Activated T-helper 17 cell treated with anti-CD3 and anti-CD28 coated beads, Interleukin-2, amount 50 U/mL, for 72 hours (primary cell): ENCODE results near the gene ARHGEF39. TPM values are rescaled to one million over a fixed set of nuclear protein-coding genes. Genes with fewer than 3 reads are reported as not detected.

Experiments
- ATAC-seq: fragments of 150-1000 bp; cut with Tn5 transposase; replicated peaks from 2 replicates; pipeline ENCODE4 v1.10.0; 2021; ENCODE audit warnings: mild to moderate bottlenecking, moderate library complexity
- H3K27ac Mint-ChIP-seq: one replicate; pipeline ENCODE4 v1.8.0; 2022; ENCODE audit warnings: mixed read lengths
- H3K27me3 Mint-ChIP-seq: one replicate; pipeline ENCODE4 v1.8.0; 2022; ENCODE audit warnings: mixed read lengths
- H3K36me3 Mint-ChIP-seq: one replicate; pipeline ENCODE4 v1.8.0; 2022; ENCODE audit warnings: low read depth, mild to moderate bottlenecking, mixed read lengths
- H3K4me1 Mint-ChIP-seq: one replicate; pipeline ENCODE4 v1.8.0; 2022; ENCODE audit warnings: mixed read lengths
- H3K4me3 Mint-ChIP-seq: one replicate; pipeline ENCODE4 v1.8.0; 2022; ENCODE audit warnings: mild to moderate bottlenecking, mixed read lengths
- H3K9me3 Mint-ChIP-seq: one replicate; pipeline ENCODE4 v1.8.0; 2022; ENCODE audit warnings: mixed read lengths
- total RNA-seq, 2 donors: library from RNA; stranded (reverse); gene quantifications; one replicate each; pipeline ENCODE4 v1.2.3, GENCODE V29; 2022

The ARHGEF39 gene, protein sequence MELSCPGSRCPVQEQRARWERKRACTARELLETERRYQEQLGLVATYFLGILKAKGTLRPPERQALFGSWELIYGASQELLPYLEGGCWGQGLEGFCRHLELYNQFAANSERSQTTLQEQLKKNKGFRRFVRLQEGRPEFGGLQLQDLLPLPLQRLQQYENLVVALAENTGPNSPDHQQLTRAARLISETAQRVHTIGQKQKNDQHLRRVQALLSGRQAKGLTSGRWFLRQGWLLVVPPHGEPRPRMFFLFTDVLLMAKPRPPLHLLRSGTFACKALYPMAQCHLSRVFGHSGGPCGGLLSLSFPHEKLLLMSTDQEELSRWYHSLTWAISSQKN
- total RNA-seq: 10 to 100 TPM in 1 of 2 donors, 1 to 10 TPM in 1; 9.4 to 16.1 TPM

DNA sequence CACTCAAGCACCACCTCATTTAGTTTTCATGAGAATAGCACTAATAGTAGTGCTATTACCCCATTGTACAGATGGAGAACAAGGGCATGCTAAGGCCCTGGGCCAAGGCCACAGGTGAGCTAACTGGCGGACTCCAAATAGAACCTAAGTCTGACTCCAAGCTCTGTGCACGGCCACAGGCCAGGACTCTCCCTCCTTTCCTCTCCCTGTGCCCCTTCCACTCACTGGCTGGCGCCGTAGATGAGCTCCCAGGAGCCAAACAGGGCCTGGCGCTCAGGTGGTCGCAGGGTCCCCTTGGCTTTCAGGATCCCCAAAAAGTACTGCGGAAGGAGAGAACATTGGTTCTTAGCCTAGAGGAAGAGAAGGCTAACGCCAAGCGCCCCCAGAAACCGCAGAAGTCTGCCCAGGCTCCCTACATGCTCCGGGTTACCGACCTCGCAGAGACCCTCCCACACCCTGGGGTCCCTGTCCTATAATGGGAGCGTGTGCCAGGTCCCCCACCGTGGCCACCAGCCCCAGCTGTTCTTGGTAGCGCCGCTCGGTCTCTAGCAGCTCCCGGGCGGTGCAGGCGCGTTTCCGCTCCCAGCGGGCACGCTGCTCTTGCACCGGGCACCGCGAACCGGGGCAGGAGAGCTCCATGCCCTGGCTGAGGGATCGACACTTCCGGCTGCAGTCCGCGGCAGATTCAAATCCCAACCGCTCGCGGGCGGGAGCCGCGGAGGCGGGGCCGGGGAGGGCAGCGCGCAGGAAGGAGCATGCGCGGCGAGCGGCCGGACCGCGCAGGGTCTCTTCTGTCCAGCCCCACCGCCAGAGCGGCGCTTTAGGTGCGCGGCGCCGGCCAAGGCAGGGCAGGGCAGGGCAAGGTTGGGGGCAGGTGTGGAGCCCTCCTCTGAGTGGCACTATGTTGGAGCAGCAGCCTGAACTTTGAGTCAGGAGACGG is at the start of gene ARHGEF39:
Gene ARHGEF39, minus strand, starts transcription at position 665 of the 940 bp plus-strand sequence. Its CDS starts 26 bp downstream, at position 639.
- Mint-ChIP-seq H3K27ac (peak within 1 kb of the TSS; percentile 73), H3K27me3 (no peaks in the 10 kb centered on the region), H3K4me3 (peak within 1 kb of the TSS; percentile 98), H3K9me3 (no peaks in the 10 kb centered on the region), H3K4me1 (peaks cover 42% of the 10 kb centered on the region), H3K36me3 (peaks cover 32% of the 10 kb centered on the region)
- ATAC-seq: peak; percentile 89

- ATAC-seq: no peak
- peaks cover 6% of the 10 kb centered on the region for H3K4me1 Mint-ChIP-seq
- no peaks in the 10 kb centered on the region for H3K27me3 Mint-ChIP-seq
- H3K4me3 Mint-ChIP-seq: no peak overlapping the region
- H3K9me3 Mint-ChIP-seq: no peaks in the 10 kb centered on the region
- peak overlapping the region; percentile 58 for H3K27ac Mint-ChIP-seq
- no peaks in the 10 kb centered on the region for H3K36me3 Mint-ChIP-seq
Observed at GRCh38 chr9:35714123-35714522, 49.1 kb upstream of the ARHGEF39 start.

- ATAC-seq: no peak
- H3K27ac Mint-ChIP-seq: peak overlapping the region; percentile 30
- H3K9me3 Mint-ChIP-seq: no peaks in the 10 kb centered on the region
- no peaks in the 10 kb centered on the region for H3K36me3 Mint-ChIP-seq
- no peaks in the 10 kb centered on the region for H3K27me3 Mint-ChIP-seq
- no peak overlapping the region for H3K4me3 Mint-ChIP-seq
- H3K4me1 Mint-ChIP-seq: peaks cover 9% of the 10 kb centered on the region
Observed at GRCh38 chr9:35713578-35713977, 48.6 kb upstream of the ARHGEF39 start.

DNA sequence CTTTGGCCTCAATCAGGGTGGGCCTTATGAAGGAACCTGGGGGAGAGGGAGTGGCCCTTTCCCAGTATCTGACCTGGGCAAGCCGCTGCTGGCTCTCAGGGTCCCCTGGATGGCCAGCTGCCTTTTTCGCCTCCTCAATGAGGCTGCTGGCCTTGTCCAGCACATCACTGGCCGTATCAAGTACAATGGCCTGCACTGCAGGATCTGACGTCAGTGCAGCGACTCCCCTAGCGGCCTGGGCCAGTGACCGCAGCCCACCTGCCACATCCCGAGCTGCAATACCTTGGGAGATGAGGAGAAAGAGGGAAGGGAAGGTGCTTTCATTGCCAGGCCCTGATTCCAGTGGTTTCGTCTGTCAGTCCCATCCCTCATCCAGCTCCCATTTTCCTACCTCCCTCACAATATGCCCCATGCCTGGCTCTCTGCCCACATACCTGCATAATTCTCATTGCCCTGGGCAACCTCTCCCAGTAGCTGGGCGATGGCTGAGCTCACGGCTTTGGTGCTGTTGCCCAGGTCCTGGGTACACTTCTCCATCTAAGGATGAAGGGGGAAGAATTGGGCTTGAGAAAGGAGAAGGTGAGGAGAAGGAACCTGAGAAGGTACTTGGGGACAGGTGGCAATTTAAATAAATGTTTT is 47.9 kb upstream of the ARHGEF39 start:
- no peak overlapping the region for H3K4me3 Mint-ChIP-seq
- no peaks in the 10 kb centered on the region for H3K27me3 Mint-ChIP-seq
- H3K9me3 Mint-ChIP-seq: no peaks in the 10 kb centered on the region
- peaks cover 10% of the 10 kb centered on the region for H3K4me1 Mint-ChIP-seq
- no peak for ATAC-seq
- H3K36me3 Mint-ChIP-seq: no peaks in the 10 kb centered on the region
- peak overlapping the region; percentile 30 for H3K27ac Mint-ChIP-seq

DNA sequence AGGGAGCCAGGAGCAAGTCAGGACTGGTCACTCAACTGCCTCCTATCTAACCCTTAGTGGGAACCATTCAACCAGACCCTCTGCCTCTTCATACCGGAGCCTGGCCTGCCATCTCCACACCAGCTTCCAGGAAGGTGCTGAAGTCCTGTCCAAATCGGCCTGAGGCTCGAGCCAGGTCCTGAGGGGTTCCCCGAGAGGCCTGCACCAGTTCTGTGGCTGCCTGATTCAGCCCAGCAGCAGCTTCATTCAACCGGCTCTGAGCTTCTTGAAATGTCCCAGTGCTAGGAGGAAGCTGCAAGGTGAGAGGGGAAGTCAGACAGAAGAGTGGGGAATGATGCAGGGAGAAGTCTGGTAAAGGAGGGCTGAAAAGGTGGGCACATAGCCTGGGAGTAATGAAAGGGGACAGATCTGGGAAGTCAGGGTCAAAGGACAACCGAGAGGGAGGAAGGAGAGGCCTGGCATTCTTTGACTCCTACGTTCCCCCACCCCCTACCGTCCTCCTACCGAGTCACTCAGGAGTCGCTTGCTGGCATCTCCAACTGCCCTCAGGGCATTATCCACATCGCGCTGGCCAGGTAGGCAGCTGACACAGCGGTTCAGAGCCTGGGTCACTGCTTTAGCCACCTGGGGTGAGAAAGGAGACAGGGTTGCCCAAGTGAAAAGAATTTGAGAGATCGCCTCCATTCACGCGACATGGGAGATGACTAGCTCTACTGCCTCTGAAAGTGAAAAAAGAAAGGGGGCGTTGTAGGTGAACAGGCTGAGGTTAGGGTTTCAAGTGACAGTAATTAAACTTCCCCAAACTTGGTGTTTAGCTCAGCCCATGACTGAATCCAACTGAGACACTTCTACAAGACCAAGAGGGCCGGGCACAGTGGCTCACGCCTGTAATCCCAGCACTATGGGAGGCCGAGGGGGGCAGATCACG is 46.8 kb upstream of the ARHGEF39 start:
- H3K36me3 Mint-ChIP-seq: no peaks in the 10 kb centered on the region
- no peaks in the 10 kb centered on the region for H3K9me3 Mint-ChIP-seq
- H3K27ac Mint-ChIP-seq: no peak overlapping the region
- peak; percentile 88 for ATAC-seq
- H3K4me1 Mint-ChIP-seq: peaks cover 19% of the 10 kb centered on the region
- H3K27me3 Mint-ChIP-seq: no peaks in the 10 kb centered on the region
- H3K4me3 Mint-ChIP-seq: no peak overlapping the region

DNA sequence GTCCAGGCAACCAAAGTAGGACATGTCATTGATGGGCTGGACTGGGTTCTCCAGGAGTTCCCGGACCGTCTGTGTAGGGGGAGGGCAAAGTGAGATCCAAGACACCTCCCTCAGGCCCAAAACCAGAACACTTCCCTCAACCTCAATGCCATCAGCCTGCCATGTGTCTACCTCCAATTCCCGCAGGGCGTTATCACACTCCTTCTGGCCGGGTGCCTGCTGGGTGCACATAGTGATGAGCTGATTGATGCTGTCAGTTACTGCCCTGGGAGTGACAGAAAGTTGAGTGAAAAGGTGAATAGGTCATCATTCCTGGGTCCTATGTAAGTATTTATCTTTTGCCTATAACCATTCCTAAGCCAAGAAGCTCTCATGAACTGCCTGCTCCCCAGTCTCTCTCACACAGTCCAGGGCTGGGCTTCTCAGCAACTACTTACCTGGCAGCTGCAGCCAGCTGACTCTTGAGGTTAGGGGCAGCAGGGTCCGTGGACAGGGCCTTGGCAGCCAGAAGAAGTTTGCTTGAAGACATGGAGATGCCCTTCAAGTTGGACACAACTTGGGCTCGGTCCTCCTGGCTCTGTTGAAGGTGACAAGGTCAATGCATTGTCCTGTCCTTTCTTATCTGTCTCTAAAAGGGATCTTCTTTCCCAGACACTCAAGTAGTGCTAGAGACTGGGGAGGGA is 46.0 kb upstream of the ARHGEF39 start:
- H3K27ac Mint-ChIP-seq: no peak overlapping the region
- no peaks in the 10 kb centered on the region for H3K27me3 Mint-ChIP-seq
- no peaks in the 10 kb centered on the region for H3K9me3 Mint-ChIP-seq
- no peaks in the 10 kb centered on the region for H3K36me3 Mint-ChIP-seq
- no peak overlapping the region for H3K4me3 Mint-ChIP-seq
- ATAC-seq: no peak
- peaks cover 21% of the 10 kb centered on the region for H3K4me1 Mint-ChIP-seq

DNA sequence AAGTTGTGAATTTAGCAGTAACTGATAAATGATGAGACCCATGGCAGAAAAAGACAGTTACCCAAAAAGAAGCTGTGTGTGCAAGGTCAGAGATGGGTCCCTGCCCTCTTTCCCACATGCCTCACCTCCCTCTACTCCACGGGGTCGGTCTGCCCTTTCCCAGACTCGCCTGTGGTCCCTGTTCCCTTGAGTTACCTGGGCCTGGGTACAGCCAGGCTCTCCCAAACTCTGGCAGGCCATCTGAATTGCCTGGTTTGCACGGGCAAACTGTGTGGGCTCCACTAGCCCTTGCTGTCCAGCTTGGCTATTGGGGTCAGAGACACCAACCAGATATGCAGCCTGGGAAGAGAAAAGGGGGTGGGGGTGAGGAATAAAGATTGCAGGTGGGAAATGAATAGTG is 43.2 kb upstream of the ARHGEF39 start:
- H3K9me3 Mint-ChIP-seq: no peaks in the 10 kb centered on the region
- H3K4me1 Mint-ChIP-seq: peaks cover 21% of the 10 kb centered on the region
- no peak for ATAC-seq
- peak overlapping the region; percentile 26 for H3K27ac Mint-ChIP-seq
- H3K27me3 Mint-ChIP-seq: no peaks in the 10 kb centered on the region
- H3K36me3 Mint-ChIP-seq: no peaks in the 10 kb centered on the region
- no peak overlapping the region for H3K4me3 Mint-ChIP-seq

GRCh38 chr9:35706951-35707350 is 42.0 kb upstream of the ARHGEF39 start:
- Mint-ChIP-seq H3K9me3 (no peaks in the 10 kb centered on the region), H3K27ac (peak overlapping the region; percentile 26), H3K4me3 (no peak overlapping the region), H3K36me3 (no peaks in the 10 kb centered on the region), H3K4me1 (peaks cover 19% of the 10 kb centered on the region), H3K27me3 (no peaks in the 10 kb centered on the region)
- ATAC-seq: no peak

GRCh38 chr9:35705836-35706430 is 40.9 kb upstream of the ARHGEF39 start:
- no peak overlapping the region for H3K4me3 Mint-ChIP-seq
- no peak overlapping the region for H3K27ac Mint-ChIP-seq
- no peaks in the 10 kb centered on the region for H3K36me3 Mint-ChIP-seq
- H3K27me3 Mint-ChIP-seq: no peaks in the 10 kb centered on the region
- no peak for ATAC-seq
- H3K9me3 Mint-ChIP-seq: no peaks in the 10 kb centered on the region
- H3K4me1 Mint-ChIP-seq: peaks cover 16% of the 10 kb centered on the region

DNA sequence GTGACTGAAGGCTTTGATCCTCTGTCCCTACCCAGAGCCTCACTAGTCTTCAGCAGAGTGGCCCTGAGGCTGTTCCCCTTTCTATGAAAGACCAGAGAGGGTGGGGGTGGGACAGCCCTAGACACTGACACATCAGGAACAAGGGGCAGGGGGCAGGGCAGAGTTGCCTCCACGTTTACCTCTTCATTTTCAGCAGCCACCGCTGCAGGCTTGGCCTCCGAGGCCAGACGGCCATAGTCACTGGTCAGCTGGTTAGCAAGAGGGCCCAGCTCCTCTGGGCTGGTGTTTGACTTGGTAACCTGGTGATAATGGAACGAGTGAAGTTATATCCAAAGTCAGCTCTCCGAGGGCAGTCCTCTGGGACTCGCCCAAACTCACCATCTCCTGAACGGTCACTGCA is 40.4 kb upstream of the ARHGEF39 start:
- ATAC-seq: no peak
- no peaks in the 10 kb centered on the region for H3K9me3 Mint-ChIP-seq
- H3K36me3 Mint-ChIP-seq: no peaks in the 10 kb centered on the region
- no peak overlapping the region for H3K27ac Mint-ChIP-seq
- H3K27me3 Mint-ChIP-seq: no peaks in the 10 kb centered on the region
- H3K4me1 Mint-ChIP-seq: peaks cover 16% of the 10 kb centered on the region
- no peak overlapping the region for H3K4me3 Mint-ChIP-seq

GRCh38 chr9:35703906-35704672 is 39.1 kb upstream of the ARHGEF39 start:
- Mint-ChIP-seq H3K27me3 (no peaks in the 10 kb centered on the region), H3K4me1 (peaks cover 16% of the 10 kb centered on the region), H3K9me3 (no peaks in the 10 kb centered on the region), H3K36me3 (no peaks in the 10 kb centered on the region), H3K27ac (no peak overlapping the region), H3K4me3 (no peak overlapping the region)
- ATAC-seq: no peak

DNA sequence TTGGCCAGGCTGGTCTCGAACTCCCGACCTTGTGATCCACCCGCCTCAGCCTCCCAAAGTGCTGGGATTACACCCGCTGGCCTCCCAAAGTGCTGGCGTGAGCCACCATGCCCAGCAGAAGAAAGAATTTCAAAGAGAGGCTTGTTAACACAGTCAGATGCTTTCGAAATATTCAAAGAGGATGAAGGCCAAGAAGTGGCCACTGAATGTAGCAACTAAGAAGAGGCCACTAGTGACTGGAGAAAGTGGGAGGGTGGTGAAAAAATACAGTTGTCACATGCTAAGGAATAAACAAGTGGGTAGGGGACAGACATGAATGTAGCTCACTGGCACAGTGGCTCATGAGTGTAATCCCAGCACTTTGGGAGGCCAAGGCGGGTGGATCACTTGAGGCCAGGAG is 37.7 kb upstream of the ARHGEF39 start:
- H3K27me3 Mint-ChIP-seq: no peaks in the 10 kb centered on the region

More for the DNA sequence above, 37.7 kb upstream of the ARHGEF39 start:
- Mint-ChIP-seq H3K9me3 (no peaks in the 10 kb centered on the region), H3K4me3 (no peak overlapping the region), H3K36me3 (no peaks in the 10 kb centered on the region), H3K4me1 (peaks cover 10% of the 10 kb centered on the region), H3K27ac (peak overlapping the region; percentile 63)
- no peak for ATAC-seq
